ENCODE results near the gene ST6GAL1. TPM values are rescaled to one million over a fixed set of nuclear protein-coding genes. Genes with fewer than 3 reads are reported as not detected.

ST6GAL1 gene
- polyA plus RNA-seq (2012; rRNA removed) = 3.9 and 5.1 TPM in 2 replicates
- polyA plus RNA-seq (2012; cell fraction: cytosol; rRNA removed) = 3.6 and 4.5 TPM in 2 replicates
- polyA plus RNA-seq (2012; cell fraction: nucleus; rRNA removed) = 4.8 and 6.4 TPM in 2 replicates

GRCh38 chr3:186930143-186930640, at the start of gene ST6GAL1:
TSS of gene ST6GAL1 (plus strand) at chr3:186930526. CDS start at chr3:187042704, 112,178 bp downstream.
- TF ChIP-seq RCOR1 (IDR thresholded peaks at IDR 0.05; ENCODE audit: low read length) (no peak), SIN3A (IDR thresholded peaks at IDR 0.05; ENCODE audit: borderline replicate concordance, low read depth, low read length) (0 out of 2 replicates have a peak, but pooled peaks have one; percentile 17), EZH2phosphoT487 (IDR thresholded peaks at IDR 0.05; ENCODE audit: borderline replicate concordance, low read depth) (no peak), PBX3 (IDR thresholded peaks at IDR 0.05) (no peak), GATA2 (CRISPR knock-in tag; IDR thresholded peaks at IDR 0.05) (no peak), GABPA (IDR thresholded peaks at IDR 0.05; ENCODE audit: low read depth) (no peak), RXRA (IDR thresholded peaks at IDR 0.05; ENCODE audit: borderline replicate concordance, low read depth) (no peak), MAX (IDR thresholded peaks at IDR 0.05; ENCODE audit: low read depth) (peak; percentile 49), REST (IDR thresholded peaks at IDR 0.05; ENCODE audit: low read depth, low read length) (no peak), POLR2AphosphoS5 (IDR thresholded peaks at IDR 0.05; ENCODE audit: low read depth, low read length) (no peak), EP300 (IDR thresholded peaks at IDR 0.05; ENCODE audit: borderline replicate concordance in 1 of 2, low read depth in 1 of 2, low read length in 1 of 2) (no peak), FOXM1 (IDR thresholded peaks at IDR 0.05; ENCODE audit: low read depth) (no peak), USF1 (IDR thresholded peaks at IDR 0.05; ENCODE audit: borderline replicate concordance, low read depth) (no peak), JUND (IDR thresholded peaks at IDR 0.05) (no peak), SMC3 (IDR thresholded peaks at IDR 0.05; ENCODE audit: low read depth, low read length) (peak; percentile 45; the same call in 1 of the 2 replicates), TCF12 (IDR thresholded peaks at IDR 0.05) (no peak), USF2 (IDR thresholded peaks at IDR 0.05; ENCODE audit: borderline replicate concordance, low read depth, low read length) (no peak), TAF1 (IDR thresholded peaks at IDR 0.05; ENCODE audit: borderline replicate concordance, low read depth, low read length) (no peak), RAD21 (IDR thresholded peaks at IDR 0.05; ENCODE audit: low read length) (peak; percentile 48), NRF1 (IDR thresholded peaks at IDR 0.05; ENCODE audit: low read depth, low read length) (peak; percentile 67), CHD2 (IDR thresholded peaks at IDR 0.05; ENCODE audit: low read length, partially characterized antibody) (no peak), RFX5 (IDR thresholded peaks at IDR 0.05; ENCODE audit: low read length) (no peak), CTCF (IDR thresholded peaks at IDR 0.05) (peak; percentile 60)
- POLR2A ChIA-PET = no interaction called here
- peak within 1 kb of the TSS; percentile 82 to 90 for H3K4me3 ChIP-seq (ENCODE audit: low read depth in 2 of 2, low read length in 1 of 2)
- H3K9me2 ChIP-seq = no peaks in the 10 kb centered on the region
- H3K36me3 ChIP-seq (replicated peaks in 1 of 2; ENCODE audit: control insufficient read depth in 1 of 2, insufficient read depth in 2 of 2, low read length in 1 of 2) = no peaks in the 10 kb centered on the region
- H3K9ac ChIP-seq = peak within 1 kb of the TSS; percentile 69; the same call in 1 of the 2 replicates
- no peak within 1 kb of the TSS for H3K27ac ChIP-seq (ENCODE audit: low read depth in 2 of 2, low read length in 1 of 2)
- no peaks in the 10 kb centered on the region for H3K79me2 ChIP-seq (ENCODE audit: insufficient read depth)
- CTCF ChIA-PET = interaction anchor here (0.9 to 2.1 kb wide), 5 partner anchors 10 to 81 kb away, joined by 3 to 7 read pairs (median 4); no protein-coding TSS in a partner anchor
- no peaks in the 10 kb centered on the region for H3K9me3 ChIP-seq
- peaks cover 3% of the 10 kb centered on the region for H3F3A ChIP-seq (replicated peaks; ENCODE audit: insufficient read depth)
- H3K4me1 ChIP-seq (ENCODE audit: control insufficient read depth in 1 of 2, insufficient read depth in 2 of 2, low read depth in 1 of 2, low read length in 1 of 2) = peaks cover 8 to 11% of the 10 kb centered on the region in 2 experiments; a peak in 2 of 4 replicates
- DNase-seq = peak; percentile 90
- no peaks in the 10 kb centered on the region for H4K20me1 ChIP-seq (ENCODE audit: insufficient read depth)
- 6% methylated on average over 34 of the region's 38 CpGs for WGBS (ENCODE audit: low lambda C conversion rate)
- H3K4me2 ChIP-seq = peak within 1 kb of the TSS; percentile 97
- H3K27me3 ChIP-seq (ENCODE audit: insufficient read depth) = no peaks in the 10 kb centered on the region
- H2AFZ ChIP-seq (ENCODE audit: low read depth) = peak within 1 kb of the TSS; percentile 98

Data from SK-N-SH (cell line).